ENCODE results near the gene DNHD1. TPM values are rescaled to one million over a fixed set of nuclear protein-coding genes. Genes with fewer than 3 reads are reported as not detected.
A peak's percentile ranks its signal among the peaks of the same experiment; 100 is the strongest.

DNHD1 gene
- total RNA-seq, 2 donors from 2014 or later = 4.4 to 7.6 TPM

DNA sequence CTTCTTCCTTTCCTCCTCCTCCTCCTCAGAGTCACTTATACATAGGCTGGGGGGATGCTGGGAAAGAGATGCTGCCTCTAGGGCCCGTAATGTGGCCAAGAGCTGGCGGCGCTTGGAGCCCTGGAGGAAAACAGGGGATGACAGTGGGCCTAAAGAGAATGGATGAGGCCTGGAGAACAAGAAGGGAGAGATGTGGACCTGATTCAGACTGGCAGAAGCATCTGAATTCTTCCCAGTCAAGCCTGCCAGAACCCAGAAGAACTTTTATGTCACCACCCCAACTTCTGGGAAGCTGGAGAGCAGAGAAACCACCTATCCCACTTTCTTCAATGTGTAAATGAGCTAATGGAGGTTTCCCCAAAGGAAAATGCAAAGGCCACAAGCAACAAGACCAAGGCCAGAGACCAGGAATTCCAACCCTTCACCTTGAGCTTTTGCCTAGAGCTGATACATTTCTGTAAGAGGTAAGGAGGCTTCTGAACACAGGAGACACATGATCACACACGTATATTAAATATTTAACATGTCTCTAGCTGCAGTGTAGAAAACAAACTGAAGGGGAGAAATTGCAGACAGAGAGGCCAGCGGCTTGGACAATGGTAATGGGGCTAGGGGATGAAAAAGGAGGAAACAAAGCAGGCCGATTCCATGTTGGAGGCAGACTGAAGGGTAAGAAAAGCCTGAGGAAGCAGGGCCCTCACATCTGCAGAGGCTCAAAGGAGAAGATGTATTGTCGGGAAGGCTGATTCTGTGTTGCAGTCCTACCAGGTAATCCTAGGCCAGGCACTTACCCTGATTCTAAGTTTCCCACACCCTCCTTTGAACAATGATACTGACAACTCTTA is 105.2 kb downstream of the DNHD1 start:
- ATAC-seq (no peak), DNase-seq (no peak)
- intact Hi-C loops (cut with DNase I) = loop anchor here in 1 of 2 donors (5.0 kb wide), 1 partner anchor 80 kb away; the partner anchor contains the start of gene MRPL17

- intact Hi-C loops (cut with DNase I) = loop anchor here in 1 of 2 donors (5.0 kb wide), 1 partner anchor 79 kb away; the partner anchor contains the start of gene MRPL17
- DNase-seq (peak; percentile 94), ATAC-seq (peak; percentile 91 to 92)
Observed at GRCh38 chr11:6603287-6604080, 106.4 kb downstream of the DNHD1 start, which contains the start of the genes ILK and RRP8. ILK (plus strand) TSS chr11:6603774; CDS start chr11:6604272, 498 bp downstream. RRP8 (minus strand) TSS chr11:6603616; CDS start chr11:6603502, 114 bp downstream.

GRCh38 chr11:6604081-6604626 is 107.1 kb downstream of the DNHD1 start:
- ATAC-seq (peak; percentile 59 to 66), DNase-seq (peak; percentile 44)
- intact Hi-C loops (cut with DNase I) = loop anchor here in 1 of 2 donors (5.0 kb wide), 1 partner anchor 78 kb away; the partner anchor contains the start of gene MRPL17

DNA sequence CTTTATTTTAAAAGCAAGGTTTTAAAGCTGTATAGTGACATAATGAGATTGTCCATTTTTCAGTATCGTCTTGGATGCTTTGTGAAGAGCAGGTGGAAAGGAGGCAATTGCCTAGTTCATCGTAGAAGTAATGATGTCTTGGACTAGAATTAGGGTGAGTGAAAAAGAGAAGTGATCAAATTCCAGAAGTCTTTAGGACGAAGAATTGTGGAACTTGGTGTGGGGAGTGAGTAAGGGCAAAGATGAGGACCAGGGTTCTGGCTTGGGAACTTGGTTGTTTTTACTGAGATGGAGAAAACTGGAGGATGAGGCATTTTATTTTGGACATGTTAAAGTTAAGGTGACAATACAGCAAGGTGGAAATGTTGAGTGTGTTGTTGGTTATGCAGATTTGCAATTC is 107.7 kb downstream of the DNHD1 start:
- intact Hi-C loops (cut with DNase I) = loop anchor here in 1 of 2 donors (5.0 kb wide), 1 partner anchor 78 kb away; the partner anchor contains the start of gene MRPL17
- ATAC-seq = no peak

DNA sequence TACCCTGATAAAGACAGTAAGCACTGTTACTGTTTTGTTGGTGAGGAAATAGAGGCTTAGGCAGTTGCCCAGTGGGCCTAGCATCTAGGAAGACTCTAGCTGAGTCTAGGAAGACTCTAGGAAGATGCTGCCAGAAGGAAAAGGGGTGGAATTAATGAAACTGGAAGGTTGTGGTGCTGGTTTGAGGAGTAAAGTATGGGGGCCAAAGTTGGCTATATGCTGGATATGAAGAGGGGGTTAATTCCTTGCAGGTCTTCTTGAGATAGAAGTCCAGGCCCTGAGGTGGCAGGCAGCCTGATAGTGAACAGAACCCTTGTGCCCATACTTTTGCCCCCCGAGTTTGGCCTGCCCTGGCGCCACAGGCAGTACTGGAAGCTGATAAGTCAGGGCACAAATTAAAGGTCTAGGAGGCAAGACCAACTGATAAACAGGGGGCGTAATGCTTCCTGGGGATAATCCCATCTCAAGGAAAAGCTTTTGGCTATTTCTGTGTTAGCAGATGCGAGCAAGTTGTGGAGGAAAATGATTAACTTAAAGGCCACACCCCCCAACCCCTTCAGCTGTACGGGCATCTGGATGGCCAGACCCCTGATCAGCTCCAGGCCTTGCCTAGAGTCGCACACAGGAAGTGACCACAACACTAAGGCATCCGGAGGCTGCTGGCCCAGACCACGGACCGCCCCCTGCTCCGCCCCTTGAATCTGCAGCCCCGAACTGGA is 109.5 kb downstream of the DNHD1 start:
- DNase-seq (peak; percentile 95), ATAC-seq (peak; percentile 74 to 76)
- intact Hi-C loops (cut with DNase I) = no loop called here

More for the DNA sequence above, 107.7 kb downstream of the DNHD1 start:
- no peak for DNase-seq

DNA sequence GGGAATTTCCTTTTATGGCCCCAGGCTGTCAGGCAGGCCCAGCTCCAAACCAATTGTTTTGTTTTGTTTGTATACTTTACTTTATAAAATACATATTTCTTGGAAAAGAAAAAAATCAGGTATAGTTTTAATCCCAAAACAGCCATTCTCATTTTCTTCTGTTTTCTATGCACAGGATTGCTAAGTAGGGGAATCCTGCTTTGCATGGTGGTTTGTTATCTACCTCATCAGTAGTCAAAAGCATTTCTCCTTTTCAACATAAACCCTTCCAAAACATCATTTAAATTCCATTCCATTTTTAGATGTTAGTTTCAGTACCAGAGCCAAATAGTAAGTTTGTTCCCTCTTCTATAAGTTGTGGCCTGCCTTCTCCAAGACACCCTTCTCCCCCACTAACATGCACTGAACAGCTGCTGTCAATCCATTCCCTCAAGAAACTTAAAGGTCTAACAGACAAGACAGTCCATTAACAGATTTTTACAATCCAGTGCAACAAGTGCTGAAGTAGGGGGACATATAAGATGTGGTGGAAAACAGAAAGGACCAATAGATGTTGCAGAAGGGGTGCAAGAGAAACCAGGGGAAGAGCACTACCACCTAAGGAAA is 110.2 kb downstream of the DNHD1 start:
- ATAC-seq = no peak
- no peak for DNase-seq
- intact Hi-C loops (cut with DNase I) = no loop called here

DNA sequence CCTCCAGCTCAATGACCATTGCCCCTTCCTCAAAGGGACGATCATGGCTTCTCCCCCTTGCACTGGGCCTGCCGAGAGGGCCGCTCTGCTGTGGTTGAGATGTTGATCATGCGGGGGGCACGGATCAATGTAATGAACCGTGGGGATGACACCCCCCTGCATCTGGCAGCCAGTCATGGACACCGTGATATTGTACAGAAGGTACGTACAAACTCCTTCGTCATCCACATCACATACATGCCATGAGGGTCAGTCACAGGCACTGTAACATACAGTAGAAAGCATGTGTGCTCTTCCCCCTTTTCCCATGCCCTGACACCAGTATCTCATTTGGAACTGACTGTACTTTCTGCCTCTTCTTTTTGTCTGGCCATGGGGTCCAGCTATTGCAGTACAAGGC is 110.9 kb downstream of the DNHD1 start:
- ATAC-seq (no peak), DNase-seq (no peak)
- intact Hi-C loops (cut with DNase I) = no loop called here

- ATAC-seq (no peak), DNase-seq (no peak)
- intact Hi-C loops (cut with DNase I) = no loop called here
Observed at GRCh38 chr11:6608726-6609501, 111.8 kb downstream of the DNHD1 start.

DNA sequence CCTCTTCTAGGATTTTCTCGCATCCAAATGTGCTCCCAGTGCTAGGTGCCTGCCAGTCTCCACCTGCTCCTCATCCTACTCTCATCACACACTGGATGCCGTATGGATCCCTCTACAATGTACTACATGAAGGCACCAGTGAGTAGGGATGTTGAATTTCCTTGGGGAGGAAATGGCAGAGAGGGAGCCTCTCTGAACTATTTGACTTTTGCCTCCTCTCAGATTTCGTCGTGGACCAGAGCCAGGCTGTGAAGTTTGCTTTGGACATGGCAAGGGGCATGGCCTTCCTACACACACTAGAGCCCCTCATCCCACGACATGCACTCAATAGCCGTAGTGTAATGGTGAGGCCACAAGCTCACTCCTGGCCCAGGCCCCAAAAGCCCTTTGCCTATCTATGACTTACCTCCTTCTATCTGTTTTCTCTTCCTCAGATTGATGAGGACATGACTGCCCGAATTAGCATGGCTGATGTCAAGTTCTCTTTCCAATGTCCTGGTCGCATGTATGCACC is 112.5 kb downstream of the DNHD1 start:
- DNase-seq (no peak), ATAC-seq (no peak)
- intact Hi-C loops (cut with DNase I) = no loop called here

DNA sequence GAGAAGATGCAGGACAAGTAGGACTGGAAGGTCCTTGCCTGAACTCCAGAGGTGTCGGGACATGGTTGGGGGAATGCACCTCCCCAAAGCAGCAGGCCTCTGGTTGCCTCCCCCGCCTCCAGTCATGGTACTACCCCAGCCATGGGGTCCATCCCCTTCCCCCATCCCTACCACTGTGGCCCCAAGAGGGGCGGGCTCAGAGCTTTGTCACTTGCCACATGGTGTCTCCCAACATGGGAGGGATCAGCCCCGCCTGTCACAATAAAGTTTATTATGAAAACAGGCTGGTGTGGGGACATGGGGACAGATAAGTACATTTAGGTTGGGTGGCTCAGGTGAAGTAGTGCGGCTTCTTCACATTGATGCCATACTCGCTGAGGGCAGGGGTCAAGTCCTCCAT is 113.5 kb downstream of the DNHD1 start:
- DNase-seq = no peak
- intact Hi-C loops (cut with DNase I) = no loop called here
- no peak for ATAC-seq

GRCh38 chr11:6611092-6611962 is 114.2 kb downstream of the DNHD1 start:
- DNase-seq (peak; percentile 60), ATAC-seq (peak; percentile 4 to 7)
- intact Hi-C loops (cut with DNase I) = no loop called here

- intact Hi-C loops (cut with DNase I) = no loop called here
- ATAC-seq (no peak), DNase-seq (no peak)
Observed at GRCh38 chr11:6611963-6612212, 114.8 kb downstream of the DNHD1 start.

DNA sequence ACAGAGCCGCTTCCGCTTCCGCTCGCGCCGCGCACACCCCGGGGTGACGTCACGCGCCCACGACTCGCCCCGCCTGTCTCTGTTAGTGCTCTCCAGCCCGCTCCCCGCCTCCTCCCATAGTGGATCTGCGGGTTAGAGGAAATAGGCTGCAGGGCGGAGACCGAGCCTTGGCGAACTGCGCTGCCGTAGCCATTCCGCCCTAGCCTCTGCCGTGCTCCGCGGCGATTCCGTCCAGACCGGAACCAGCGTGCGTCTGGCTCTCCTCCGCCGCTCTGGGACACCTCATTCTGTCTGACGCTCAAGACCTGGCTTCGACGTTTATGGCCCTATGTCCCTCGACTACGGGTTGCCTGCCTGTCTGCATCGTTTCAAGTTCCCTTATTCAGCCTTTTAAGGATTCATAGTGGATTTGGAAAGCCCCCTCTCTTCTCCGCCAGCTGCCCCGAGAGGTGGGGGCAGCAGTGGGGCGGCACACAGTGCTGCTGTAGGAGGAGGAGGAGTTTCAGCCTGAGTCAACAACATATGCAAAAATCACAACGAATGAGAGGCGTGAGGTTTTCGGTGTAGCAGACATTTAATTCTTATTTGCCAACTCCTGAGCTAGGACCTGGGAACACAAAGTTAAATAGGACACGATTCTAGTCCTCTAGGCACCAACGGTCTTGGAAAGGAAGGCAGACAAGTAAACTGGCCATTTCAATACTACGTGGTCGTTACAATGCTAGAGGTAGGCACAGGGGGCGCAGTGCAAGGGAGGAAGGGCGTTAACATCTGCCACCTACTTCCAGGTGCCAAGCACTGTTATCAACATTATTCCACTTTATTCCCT is 115.3 kb downstream of the DNHD1 start, which contains the start of gene TAF10:
TSS of gene TAF10 (minus strand) at position 4 of the 829 bp plus-strand sequence. CDS start 27 bp downstream, outside the sequence.
- peak; percentile 99 for DNase-seq
- ATAC-seq = peak; percentile 94 to 96
- intact Hi-C loops (cut with DNase I) = no loop called here

DNA sequence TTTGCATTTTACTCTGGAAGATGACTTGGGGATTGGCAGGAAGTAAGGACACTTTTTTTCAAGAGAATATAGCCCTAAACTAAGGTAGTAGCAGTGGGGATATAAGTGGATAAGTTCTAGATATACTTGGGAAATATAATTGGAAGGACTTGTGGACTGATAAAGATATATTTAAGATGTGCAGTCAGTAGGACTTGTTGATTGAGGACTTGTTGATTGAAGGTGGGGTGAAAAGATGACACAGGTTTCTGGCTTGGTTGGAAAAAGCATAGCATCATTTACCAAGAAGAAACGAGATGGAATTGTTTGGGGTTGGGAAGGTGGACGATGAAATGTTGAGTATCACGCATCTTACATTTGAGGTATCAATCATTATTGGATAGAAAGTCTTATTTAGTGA is 116.4 kb downstream of the DNHD1 start:
- ATAC-seq (no peak), DNase-seq (no peak)
- intact Hi-C loops (cut with DNase I) = no loop called here

- ATAC-seq = no peak
- no peak for DNase-seq
- intact Hi-C loops (cut with DNase I) = no loop called here
Observed at GRCh38 chr11:6614446-6614845, 117.4 kb downstream of the DNHD1 start.

- intact Hi-C loops (cut with DNase I) = no loop called here
- DNase-seq = no peak
- ATAC-seq = no peak
Observed at GRCh38 chr11:6615046-6615445, 118.0 kb downstream of the DNHD1 start.

All from left cardiac atrium (tissue), 4 donors.